H9 (cell line): ENCODE results near the gene PCF11. TPM values are rescaled to one million over a fixed set of nuclear protein-coding genes. Genes with fewer than 3 reads are reported as not detected.
A peak's percentile ranks its signal among the peaks of the same experiment; 100 is the strongest.

Experiments used
- DNase-seq: peaks from one replicate; pipeline ENCODE4 v3.0.0-alpha.2; 2017
- H2AFZ ChIP-seq: one replicate; pipeline ENCODE4 v1.6.1; 2013; ENCODE audit warnings: mild to moderate bottlenecking, low read length, control low read depth, moderate library complexity
- H2AK5ac ChIP-seq: 2 replicates; pipeline ENCODE4 v1.6.1; 2013; ENCODE audit warnings: low read length, control low read depth, mixed read lengths; ENCODE audit not compliant: insufficient read length
- H2BK120ac ChIP-seq: one replicate; pipeline ENCODE4 v1.6.1; 2013; ENCODE audit warnings: low read depth, mild to moderate bottlenecking, low read length, control low read depth, inconsistent platforms; ENCODE audit not compliant: poor library complexity, severe bottlenecking
- H2BK12ac ChIP-seq: 2 replicates; pipeline ENCODE4 v1.6.1; 2013; ENCODE audit warnings: low read length, control low read depth, mixed read lengths, low read depth; ENCODE audit not compliant: insufficient read length
- H2BK15ac ChIP-seq: 2 replicates; pipeline ENCODE4 v1.6.1; 2013; ENCODE audit warnings: low read depth, low read length, control low read depth
- H2BK20ac ChIP-seq: one replicate; pipeline ENCODE4 v1.6.1; 2013; ENCODE audit warnings: low read depth, mild to moderate bottlenecking, low read length, control low read depth, inconsistent platforms; ENCODE audit not compliant: poor library complexity, severe bottlenecking
- H2BK5ac ChIP-seq: 2 replicates; pipeline ENCODE4 v1.6.1; 2013; ENCODE audit warnings: low read length, control low read depth, mixed read lengths; ENCODE audit not compliant: insufficient read length
- H3K14ac ChIP-seq: 2 replicates; pipeline ENCODE4 v1.6.1; 2013; ENCODE audit warnings: low read length, control low read depth; ENCODE audit not compliant: insufficient read depth
- H3K18ac ChIP-seq: 2 replicates; pipeline ENCODE4 v1.6.1; 2013; ENCODE audit warnings: low read depth, mild to moderate bottlenecking, mixed read lengths, low read length, control low read depth; ENCODE audit not compliant: insufficient read length
- H3K23ac ChIP-seq: 2 replicates; pipeline ENCODE4 v1.6.1; 2013; ENCODE audit warnings: low read length, control low read depth, mixed read lengths, low read depth; ENCODE audit not compliant: insufficient read length
- H3K23me2 ChIP-seq: 2 replicates; pipeline ENCODE4 v1.6.1; 2013; ENCODE audit warnings: low read depth, mild to moderate bottlenecking, mixed read lengths, low read length, control low read depth; ENCODE audit not compliant: insufficient read length, poor library complexity, severe bottlenecking
- H3K27ac ChIP-seq: 2 replicates; pipeline ENCODE4 v1.5.1; 2013; ENCODE audit warnings: low read length, control low read depth, mixed read lengths, low read depth; ENCODE audit not compliant: insufficient read length
- H3K27me3 ChIP-seq: 2 replicates; pipeline ENCODE4 v1.6.1; 2013; ENCODE audit warnings: low read length, control low read depth, inconsistent platforms; ENCODE audit not compliant: insufficient read depth
- H3K4ac ChIP-seq: 2 replicates; pipeline ENCODE4 v1.6.1; 2013; ENCODE audit warnings: low read depth, mild to moderate bottlenecking, control low read depth, inconsistent platforms, low read length, moderate library complexity
- H3K4me1 ChIP-seq: 2 replicates; pipeline ENCODE4 v1.6.1; 2013; ENCODE audit warnings: low read length, control low read depth, inconsistent platforms; ENCODE audit not compliant: insufficient read depth
- H3K4me2 ChIP-seq: 2 replicates; pipeline ENCODE4 v1.6.1; 2013; ENCODE audit warnings: low read length, control low read depth, mixed read lengths; ENCODE audit not compliant: insufficient read length, insufficient read depth
- H3K56ac ChIP-seq: 2 replicates; pipeline ENCODE4 v1.6.1; 2013; ENCODE audit warnings: low read depth, mild to moderate bottlenecking, mixed read lengths, low read length, control low read depth; ENCODE audit not compliant: insufficient read length
- H3K79me1 ChIP-seq: 2 replicates; pipeline ENCODE4 v1.6.1; 2013; ENCODE audit warnings: low read depth, mild to moderate bottlenecking, moderate library complexity, low read length, control low read depth, inconsistent platforms; ENCODE audit not compliant: insufficient read depth, poor library complexity, severe bottlenecking
- H3K79me2 ChIP-seq: 2 replicates; pipeline ENCODE4 v1.6.1; 2013; ENCODE audit warnings: low read length, control low read depth, inconsistent platforms; ENCODE audit not compliant: insufficient read depth
- H3K9ac ChIP-seq: 2 replicates; pipeline ENCODE4 v1.6.1; 2013; ENCODE audit warnings: low read length, control low read depth, mixed read lengths; ENCODE audit not compliant: insufficient read length; ENCODE audit errors: extremely low read depth
- H3K9me3 ChIP-seq: one replicate; pipeline ENCODE4 v1.6.1; 2013; ENCODE audit warnings: low read depth, low read length, inconsistent platforms; ENCODE audit not compliant: control insufficient read depth
- H3T11ph ChIP-seq: one replicate; pipeline ENCODE4 v1.6.1; 2013; ENCODE audit warnings: mild to moderate bottlenecking, low read length, control low read depth, inconsistent platforms
- H4K20me1 ChIP-seq: one replicate; pipeline ENCODE4 v1.6.1; 2013; ENCODE audit not compliant: control insufficient read depth, insufficient read length, insufficient read depth
- H4K5ac ChIP-seq: 2 replicates; pipeline ENCODE4 v1.6.1; 2013; ENCODE audit warnings: low read depth, mild to moderate bottlenecking, mixed read lengths, low read length, control low read depth; ENCODE audit not compliant: insufficient read length
- H4K8ac ChIP-seq: replicated peaks from 2 replicates; pipeline ENCODE4 v1.6.1; 2013; ENCODE audit warnings: low read length, control low read depth, mixed read lengths, low read depth; ENCODE audit not compliant: insufficient read length
- H4K91ac ChIP-seq: 2 replicates; pipeline ENCODE4 v1.6.1; 2013; ENCODE audit warnings: low read depth, mild to moderate bottlenecking, moderate library complexity, mixed read lengths, low read length, control low read depth; ENCODE audit not compliant: insufficient read length
- H3K27ac Mint-ChIP-seq, 3 experiments: 2 replicates in 2 of 3; 3 replicates in 1 of 3; pipeline ENCODE4 v1.8.0; 2020 to 2021; ENCODE audit warnings: mixed read lengths in 3 of 3, mild to moderate bottlenecking in 1 of 3, moderate library complexity in 1 of 3
- H3K27me3 Mint-ChIP-seq: 2 replicates; pipeline ENCODE4 v1.8.0; 2021; ENCODE audit warnings: low read depth, mild to moderate bottlenecking, moderate library complexity, mixed read lengths
- H3K36me3 Mint-ChIP-seq, 3 experiments: 2 replicates in 2 of 3; 3 replicates in 1 of 3; pipeline ENCODE4 v1.8.0; 2020 to 2021; ENCODE audit warnings: low read depth in 3 of 3, mixed read lengths in 3 of 3; ENCODE audit not compliant: insufficient read depth in 1 of 3
- H3K4me1 Mint-ChIP-seq, 2 experiments: 2 replicates each; pipeline ENCODE4 v1.8.0; 2020; ENCODE audit warnings: mixed read lengths in 2 of 2
- H3K4me3 Mint-ChIP-seq, 2 experiments: 2 replicates in 1 of 2; 3 replicates in 1 of 2; pipeline ENCODE4 v1.8.0; 2020 to 2021; ENCODE audit warnings: mild to moderate bottlenecking in 2 of 2, mixed read lengths in 2 of 2, moderate library complexity in 1 of 2
- H3K9me3 Mint-ChIP-seq, 2 experiments: 2 replicates in 1 of 2; 3 replicates in 1 of 2; pipeline ENCODE4 v1.8.0; 2020; ENCODE audit warnings: mild to moderate bottlenecking in 2 of 2, mixed read lengths in 2 of 2, moderate library complexity in 1 of 2
- WGBS: extraction: QIAGEN DNeasy Blood & Tissue Kit; methylation state at CpG from one replicate; pipeline ENCODE4 v1.1.7; 2013; ENCODE audit warnings: missing lambda C conversion rate, low lambda C conversion rate, mixed read lengths; ENCODE audit not compliant: insufficient read length; ENCODE audit errors: extremely low coverage; 5-methylcytosine and 5-hydroxymethylcytosine counted together
- long read RNA-seq: library from polyadenylated mRNA; unstranded; transcript quantifications from one replicate; pipeline ENCODE4 v2.0.0, GENCODE V29; 2020
- total RNA-seq: library from RNA; stranded (reverse); gene quantifications from 2 replicates; pipeline ENCODE4 v1.2.1, GENCODE V29; 2021
- TF ChIP-seq, protein P1 (sequence below): fragments of 200-600 bp; sonication (generic); conservative IDR thresholded peaks from 3 replicates; pipeline ENCODE4 v1.8.0; 2021; ENCODE audit warnings: antibody characterized with exemption, mild to moderate bottlenecking

The PCF11 gene, protein sequence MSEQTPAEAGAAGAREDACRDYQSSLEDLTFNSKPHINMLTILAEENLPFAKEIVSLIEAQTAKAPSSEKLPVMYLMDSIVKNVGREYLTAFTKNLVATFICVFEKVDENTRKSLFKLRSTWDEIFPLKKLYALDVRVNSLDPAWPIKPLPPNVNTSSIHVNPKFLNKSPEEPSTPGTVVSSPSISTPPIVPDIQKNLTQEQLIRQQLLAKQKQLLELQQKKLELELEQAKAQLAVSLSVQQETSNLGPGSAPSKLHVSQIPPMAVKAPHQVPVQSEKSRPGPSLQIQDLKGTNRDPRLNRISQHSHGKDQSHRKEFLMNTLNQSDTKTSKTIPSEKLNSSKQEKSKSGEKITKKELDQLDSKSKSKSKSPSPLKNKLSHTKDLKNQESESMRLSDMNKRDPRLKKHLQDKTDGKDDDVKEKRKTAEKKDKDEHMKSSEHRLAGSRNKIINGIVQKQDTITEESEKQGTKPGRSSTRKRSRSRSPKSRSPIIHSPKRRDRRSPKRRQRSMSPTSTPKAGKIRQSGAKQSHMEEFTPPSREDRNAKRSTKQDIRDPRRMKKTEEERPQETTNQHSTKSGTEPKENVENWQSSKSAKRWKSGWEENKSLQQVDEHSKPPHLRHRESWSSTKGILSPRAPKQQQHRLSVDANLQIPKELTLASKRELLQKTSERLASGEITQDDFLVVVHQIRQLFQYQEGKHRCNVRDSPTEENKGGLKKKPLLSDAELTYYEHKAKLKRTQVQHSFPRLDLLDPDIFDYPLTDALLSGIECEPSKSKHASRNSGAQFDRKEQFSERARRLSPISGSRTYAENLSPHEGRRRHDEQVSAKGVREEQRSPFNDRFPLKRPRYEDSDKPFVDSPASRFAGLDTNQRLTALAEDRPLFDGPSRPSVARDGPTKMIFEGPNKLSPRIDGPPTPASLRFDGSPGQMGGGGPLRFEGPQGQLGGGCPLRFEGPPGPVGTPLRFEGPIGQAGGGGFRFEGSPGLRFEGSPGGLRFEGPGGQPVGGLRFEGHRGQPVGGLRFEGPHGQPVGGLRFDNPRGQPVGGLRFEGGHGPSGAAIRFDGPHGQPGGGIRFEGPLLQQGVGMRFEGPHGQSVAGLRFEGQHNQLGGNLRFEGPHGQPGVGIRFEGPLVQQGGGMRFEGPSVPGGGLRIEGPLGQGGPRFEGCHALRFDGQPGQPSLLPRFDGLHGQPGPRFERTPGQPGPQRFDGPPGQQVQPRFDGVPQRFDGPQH (N-terminal part only)
- 47.4 and 50.9 TPM in 2 replicates for total RNA-seq
- long read RNA-seq, full-length matches to known transcripts = 3 of 102 reads
- long read RNA-seq, partial matches to known transcripts = 95 of 102 reads
- long read RNA-seq, other reads (novel, unspliced or antisense) = 4 of 102 reads

GRCh38 chr11:83156996-83157593 is at the start of gene PCF11:
Gene PCF11 (plus strand): TSS chr11:83157131. CDS start chr11:83157440, 309 bp downstream.
- Mint-ChIP-seq H3K27ac (peak within 1 kb of the TSS; percentile 100), H3K9me3 (peaks cover 2 to 5% of the 10 kb centered on the region in 2 experiments; a peak in 4 of 5 replicates), H3K36me3 (peaks cover 23 to 48% (median 33%) of the 10 kb centered on the region in 3 experiments), H3K4me1 (peaks cover 25 to 26% of the 10 kb centered on the region in 2 experiments), H3K4me3 (peak within 1 kb of the TSS; percentile 100), H3K27me3 (no peaks in the 10 kb centered on the region)
- Histone ChIP-seq H3K56ac (no peak within 1 kb of the TSS), H4K5ac (no peak within 1 kb of the TSS), H2BK120ac (peak within 1 kb of the TSS; percentile 77), H4K91ac (no peak within 1 kb of the TSS), H3K4ac (0 out of 2 replicates have a peak within 1 kb of the TSS, but pooled peaks have one; percentile 38), H3K79me1 (no peaks in the 10 kb centered on the region), H3K14ac (peak within 1 kb of the TSS; percentile 93), H3K79me2 (peaks cover 40% of the 10 kb centered on the region), H3K18ac (peak within 1 kb of the TSS; percentile 94), H3K23ac (no peak within 1 kb of the TSS), H3K4me2 (peak within 1 kb of the TSS; percentile 95), H2BK12ac (no peak within 1 kb of the TSS), H2AFZ (peak within 1 kb of the TSS; percentile 87), H3K27ac (peak within 1 kb of the TSS; percentile 59), H3T11ph (no peak within 1 kb of the TSS), H2BK20ac (no peak within 1 kb of the TSS), H2AK5ac (no peak within 1 kb of the TSS), H3K27me3 (no peaks in the 10 kb centered on the region), H3K9ac (peak within 1 kb of the TSS; percentile 90), H2BK15ac (no peak within 1 kb of the TSS), H3K9me3 (no peaks in the 10 kb centered on the region), H3K23me2 (peaks cover 7% of the 10 kb centered on the region), H3K4me1 (peaks cover 2% of the 10 kb centered on the region; the same call in 1 of the 2 replicates), H4K20me1 (no peaks in the 10 kb centered on the region), H4K8ac (no peak within 1 kb of the TSS), H2BK5ac (no peak within 1 kb of the TSS)
- TF ChIP-seq, protein P1, sequence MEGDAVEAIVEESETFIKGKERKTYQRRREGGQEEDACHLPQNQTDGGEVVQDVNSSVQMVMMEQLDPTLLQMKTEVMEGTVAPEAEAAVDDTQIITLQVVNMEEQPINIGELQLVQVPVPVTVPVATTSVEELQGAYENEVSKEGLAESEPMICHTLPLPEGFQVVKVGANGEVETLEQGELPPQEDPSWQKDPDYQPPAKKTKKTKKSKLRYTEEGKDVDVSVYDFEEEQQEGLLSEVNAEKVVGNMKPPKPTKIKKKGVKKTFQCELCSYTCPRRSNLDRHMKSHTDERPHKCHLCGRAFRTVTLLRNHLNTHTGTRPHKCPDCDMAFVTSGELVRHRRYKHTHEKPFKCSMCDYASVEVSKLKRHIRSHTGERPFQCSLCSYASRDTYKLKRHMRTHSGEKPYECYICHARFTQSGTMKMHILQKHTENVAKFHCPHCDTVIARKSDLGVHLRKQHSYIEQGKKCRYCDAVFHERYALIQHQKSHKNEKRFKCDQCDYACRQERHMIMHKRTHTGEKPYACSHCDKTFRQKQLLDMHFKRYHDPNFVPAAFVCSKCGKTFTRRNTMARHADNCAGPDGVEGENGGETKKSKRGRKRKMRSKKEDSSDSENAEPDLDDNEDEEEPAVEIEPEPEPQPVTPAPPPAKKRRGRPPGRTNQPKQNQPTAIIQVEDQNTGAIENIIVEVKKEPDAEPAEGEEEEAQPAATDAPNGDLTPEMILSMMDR = no peak
- no peak for DNase-seq
- no CpG with 5 or more reads among the region's 55 CpGs for WGBS
